ENCODE data around the gene KRT33A.
"Not testable (repeated sequence)": the region's sequence is repeated elsewhere in the genome, so short reads cannot be mapped to it uniquely, and the experiment has no call there.

KRT33A gene

GRCh38 chr17:41366070-41366469 lies 15.4 kb upstream of the KRT33A start:
- FAIRE-seq (no peak), DNase-seq (ENCODE audit: low spot score) (no peak)

DNA sequence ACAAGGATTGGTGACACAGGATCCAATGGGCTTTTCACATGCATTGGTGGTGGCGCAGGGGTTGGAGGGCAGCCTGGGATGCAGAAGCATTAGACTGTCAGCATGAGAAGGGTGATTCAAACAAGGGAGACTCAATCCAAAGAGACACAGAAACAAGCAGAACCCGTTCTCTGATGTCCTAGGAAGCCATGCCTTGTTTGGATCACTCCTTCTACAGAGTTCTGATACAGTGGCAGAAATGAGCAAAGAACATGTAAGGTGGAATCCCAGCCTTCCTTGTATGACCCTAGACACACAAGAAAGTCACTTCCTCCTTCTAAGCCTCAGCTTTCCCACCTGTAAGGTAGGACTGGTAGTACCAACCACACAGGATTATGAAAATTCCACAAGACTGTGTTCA lies 13.3 kb upstream of the KRT33A start:
- no peak for FAIRE-seq
- no peak for DNase-seq (ENCODE audit: low spot score)

GRCh38 chr17:41360296-41360995 lies 9.8 kb upstream of the KRT33A start:
- DNase-seq (ENCODE audit: low spot score) (peak; percentile 72), FAIRE-seq (no peak)

GRCh38 chr17:41354536-41354935 lies 3.9 kb upstream of the KRT33A start:
- DNase-seq (ENCODE audit: low spot score) (no peak), FAIRE-seq (no peak)

GRCh38 chr17:41352597-41353366 lies 2.2 kb upstream of the KRT33A start:
- DNase-seq (ENCODE audit: low spot score) = no peak
- FAIRE-seq = no peak

GRCh38 chr17:41351177-41351576 lies 549 bp upstream of the KRT33A start:
- no peak for FAIRE-seq

DNA sequence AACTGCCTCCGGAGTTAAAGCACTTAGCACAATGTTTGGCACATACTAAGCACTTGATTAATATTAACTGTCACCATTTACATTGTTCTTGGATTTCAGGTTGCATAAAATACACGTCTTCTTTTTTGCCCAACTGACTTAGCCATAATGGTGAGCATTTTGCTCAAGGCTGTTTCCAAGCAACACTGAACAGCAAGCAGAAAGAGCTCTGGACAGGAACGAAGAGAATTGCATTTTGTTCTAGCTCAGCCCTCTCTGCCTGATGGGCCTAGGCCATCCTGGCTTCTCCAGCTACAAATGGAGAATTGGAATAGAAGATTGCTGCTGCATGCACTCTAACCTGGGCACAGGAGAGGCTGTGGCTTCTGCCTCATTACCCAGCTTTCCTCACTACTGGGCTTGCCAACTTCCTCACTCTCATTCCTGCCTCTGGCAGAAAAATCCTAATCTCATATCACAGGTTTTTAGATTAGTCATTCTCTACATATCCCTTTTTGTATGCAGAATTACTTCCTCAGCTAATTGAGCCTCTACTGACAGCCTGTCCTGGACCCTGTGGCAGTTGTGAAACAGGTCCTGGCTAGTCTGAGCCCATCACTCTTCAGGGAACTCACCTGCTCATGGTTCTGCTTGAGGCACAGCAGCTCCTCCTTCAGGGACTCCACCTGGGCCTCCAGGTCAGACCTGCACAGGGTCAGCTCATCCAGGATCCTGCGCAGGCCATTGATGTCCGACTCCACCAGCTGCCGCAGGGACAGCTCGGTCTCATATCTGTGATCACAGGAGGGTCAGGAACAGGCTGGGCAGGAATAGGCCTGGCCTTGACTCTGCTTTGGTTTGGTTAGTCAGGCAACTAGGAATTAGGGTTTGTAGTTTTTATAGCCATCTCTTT lies 2.5 kb downstream of the KRT33A start:
- DNase-seq (ENCODE audit: low spot score) = no peak
- FAIRE-seq = no peak

More at GRCh38 chr17:41351177-41351576, 549 bp upstream of the KRT33A start:
- DNase-seq (ENCODE audit: low spot score) = no peak

DNA sequence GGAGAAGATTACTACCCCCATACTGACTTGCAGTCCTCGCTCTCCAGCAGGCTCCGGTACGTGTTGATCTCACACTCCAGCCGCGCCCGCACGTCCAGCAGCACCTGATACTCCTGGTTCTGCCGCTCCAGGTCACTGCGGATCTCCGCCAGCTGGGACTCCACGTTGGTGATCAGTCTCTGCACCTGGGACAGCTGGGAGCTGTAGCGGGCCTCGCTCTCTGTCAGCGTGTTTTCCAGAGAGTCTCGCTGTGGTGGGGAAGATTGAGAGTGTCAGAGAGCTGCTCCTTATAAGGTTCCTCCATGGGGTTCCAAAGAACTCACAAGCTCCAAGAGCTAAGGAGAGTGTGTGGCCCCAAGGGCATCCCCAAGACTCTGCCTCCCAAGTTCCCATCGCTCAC lies 4.2 kb downstream of the KRT33A start:
- not testable (repeated sequence) for FAIRE-seq; DNase-seq (ENCODE audit: low spot score)

- FAIRE-seq (no peak), DNase-seq (ENCODE audit: low spot score) (no peak)
Measured at GRCh38 chr17:41345992-41346391, 4.6 kb downstream of the KRT33A start.

- DNase-seq (ENCODE audit: low spot score) (no peak), FAIRE-seq (no peak)
Measured at GRCh38 chr17:41343029-41343428, 7.6 kb downstream of the KRT33A start.

DNA sequence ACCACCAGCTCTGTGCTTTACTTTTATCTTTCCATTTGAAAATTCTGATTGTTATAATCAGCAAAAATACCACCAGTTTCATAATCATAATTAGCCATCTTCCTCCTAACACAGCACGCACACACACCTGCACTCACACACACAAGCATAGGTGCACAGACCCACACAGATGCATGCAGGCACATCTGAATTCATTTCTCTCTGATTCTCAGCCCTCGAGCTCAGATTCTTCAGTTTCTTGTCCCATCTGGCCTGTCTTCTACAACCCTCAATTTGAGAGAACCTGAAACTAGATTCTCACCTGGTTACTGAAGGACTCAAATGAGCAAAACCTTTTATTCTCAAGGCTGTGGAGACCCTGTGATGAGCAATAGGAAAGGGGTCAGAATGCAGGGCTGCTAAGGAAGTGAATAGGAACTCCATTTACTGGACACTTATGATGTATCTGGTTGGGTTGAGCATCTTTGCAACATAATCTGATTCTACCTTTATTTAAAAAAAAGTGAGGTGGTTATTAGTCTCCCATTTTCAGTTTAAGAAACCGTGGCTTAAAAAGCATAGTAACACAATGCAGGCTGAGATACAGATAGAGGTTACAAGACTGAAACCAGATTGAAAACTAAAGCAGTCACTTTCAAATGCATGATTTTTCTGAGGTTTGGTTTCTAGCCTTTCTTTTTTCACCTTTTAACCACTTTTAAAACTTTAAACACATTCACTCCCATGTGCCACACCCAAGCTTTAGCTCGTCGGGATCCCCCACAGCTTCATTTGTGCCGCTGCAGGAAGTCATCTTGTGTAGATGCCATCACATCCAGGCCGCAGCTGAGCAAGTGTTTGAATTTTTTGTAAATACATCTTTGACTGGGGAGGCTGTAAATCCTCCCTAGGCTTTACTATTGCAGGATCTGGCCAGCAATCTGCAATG lies 9.4 kb downstream of the KRT33A start:
- no peak for DNase-seq (ENCODE audit: low spot score)
- no peak for FAIRE-seq

GRCh38 chr17:41340494-41340893 lies 10.1 kb downstream of the KRT33A start:
- DNase-seq (ENCODE audit: low spot score) (no peak), FAIRE-seq (no peak)

DNA sequence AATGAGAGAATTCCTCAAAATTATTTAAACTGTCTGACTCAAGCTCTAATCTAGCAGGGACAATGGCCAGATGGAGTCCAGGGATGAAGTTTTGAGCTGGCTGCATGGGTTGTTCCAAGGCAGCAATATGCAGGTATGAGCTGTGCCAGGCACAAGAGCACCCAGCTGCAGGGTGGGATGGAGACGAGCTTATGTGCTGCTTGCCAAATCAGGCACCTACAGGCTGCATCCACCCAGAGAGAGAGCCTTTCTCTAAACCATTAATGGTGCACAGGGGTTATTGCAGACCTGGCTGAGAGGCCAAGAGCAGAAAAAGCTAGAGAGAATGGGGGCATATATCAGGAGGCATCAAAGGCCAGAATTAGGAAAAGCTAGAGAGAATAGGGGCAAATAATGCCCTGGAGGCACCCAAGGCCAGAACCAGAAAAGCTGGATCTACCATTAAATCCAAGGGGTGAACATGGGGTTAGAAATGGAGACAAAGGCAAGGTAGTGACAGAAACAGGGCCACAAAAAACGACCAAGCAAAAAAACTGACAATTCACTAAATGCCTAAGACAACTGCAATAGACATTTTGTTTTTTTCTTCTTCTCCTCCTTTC lies 11.0 kb downstream of the KRT33A start:
- DNase-seq (ENCODE audit: low spot score) = no peak
- no peak for FAIRE-seq

DNA sequence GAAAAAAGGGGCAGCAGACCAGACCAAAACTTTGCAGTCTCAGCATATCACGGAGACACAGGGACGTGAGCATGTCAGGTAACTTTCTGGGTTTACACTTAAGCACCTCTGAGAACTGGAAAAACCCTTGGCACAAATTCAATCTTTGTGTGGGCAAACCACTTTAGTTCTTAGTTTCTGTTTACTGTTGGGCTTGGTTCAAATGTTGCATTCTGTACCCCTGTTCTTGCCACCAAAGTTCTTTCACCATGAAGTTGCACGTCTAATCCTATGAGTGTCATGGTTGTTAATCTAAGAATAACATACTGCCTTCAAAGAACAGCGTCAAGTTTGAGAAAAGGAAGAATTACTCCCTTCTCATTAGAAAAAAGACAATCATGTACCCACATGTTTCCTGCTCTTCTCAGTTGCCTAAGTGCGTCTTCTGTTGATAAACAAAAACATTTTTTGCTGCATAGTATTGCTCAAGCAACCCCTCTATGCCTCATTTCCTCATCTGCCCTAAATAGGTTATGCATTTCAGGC lies 11.6 kb downstream of the KRT33A start:
- FAIRE-seq = no peak
- no peak for DNase-seq (ENCODE audit: low spot score)

- DNase-seq (ENCODE audit: low spot score) (no peak), FAIRE-seq (no peak)
Measured at GRCh38 chr17:41335747-41336146, 14.9 kb downstream of the KRT33A start.

DNA sequence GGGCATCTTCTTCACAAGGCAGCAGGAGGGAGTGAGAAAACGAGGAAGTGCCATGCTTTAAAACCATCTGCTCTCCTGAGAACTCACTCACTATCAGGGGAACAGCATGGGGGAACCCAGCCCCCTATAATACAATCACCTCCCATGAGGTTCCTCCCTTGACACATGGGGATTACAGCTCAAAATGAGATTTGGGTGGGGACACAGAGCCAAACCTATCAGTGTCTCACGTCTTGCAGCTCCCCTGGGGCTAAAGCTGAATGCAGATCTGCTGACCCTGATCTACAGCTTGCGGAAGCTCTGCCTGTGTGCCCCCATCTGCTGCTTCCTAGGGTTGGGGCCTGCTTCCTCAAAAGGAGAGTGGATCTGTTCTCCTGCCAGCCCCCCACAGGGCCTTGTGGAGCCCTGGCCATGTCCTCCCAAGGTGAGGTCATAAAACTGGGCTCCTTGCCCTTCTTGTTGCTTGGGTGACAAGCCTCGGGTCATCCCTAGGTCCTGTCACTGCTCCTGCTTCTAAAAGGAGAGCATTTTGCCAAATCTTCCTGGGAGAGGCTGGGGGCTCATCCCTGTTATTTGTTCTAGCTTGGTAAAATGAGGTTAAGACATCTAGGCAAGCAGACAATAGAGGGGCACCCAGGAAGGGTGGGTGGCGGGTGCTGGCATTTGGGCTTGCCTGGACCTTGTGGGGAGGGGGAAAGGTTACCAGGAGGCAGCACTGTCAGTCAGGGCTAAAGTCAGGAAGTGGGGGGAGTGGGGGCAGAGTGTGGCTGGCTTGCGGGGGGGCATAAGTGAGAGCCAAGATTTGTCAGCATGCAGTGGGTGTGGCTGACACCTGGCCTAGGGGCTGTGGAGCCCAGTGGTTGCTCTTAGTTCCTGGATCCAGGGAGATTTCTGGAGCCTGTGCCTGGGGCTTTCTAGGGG lies 16.0 kb downstream of the KRT33A start:
- no peak for FAIRE-seq
- no peak for DNase-seq (ENCODE audit: low spot score)

DNA sequence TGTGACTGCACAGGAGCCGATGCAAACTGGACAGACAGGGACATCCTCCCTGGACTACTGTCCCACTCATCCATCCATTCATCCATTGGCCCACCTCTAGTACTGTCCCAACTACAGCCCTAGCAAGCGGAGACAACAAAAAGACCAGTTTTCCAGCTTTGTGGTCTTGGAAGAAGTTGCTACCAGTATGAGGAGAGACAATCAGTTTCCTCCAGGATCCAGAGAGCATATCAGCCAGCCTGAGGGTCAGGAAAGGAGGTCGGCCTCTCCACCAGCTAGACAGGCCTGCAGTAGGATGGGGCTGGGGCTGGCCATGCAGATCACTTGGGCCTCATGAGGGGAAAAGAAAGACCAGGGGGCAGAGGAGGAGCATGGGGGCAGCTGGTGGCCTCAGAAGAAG lies 16.8 kb downstream of the KRT33A start:
- no peak for FAIRE-seq
- no peak for DNase-seq (ENCODE audit: low spot score)

DNA sequence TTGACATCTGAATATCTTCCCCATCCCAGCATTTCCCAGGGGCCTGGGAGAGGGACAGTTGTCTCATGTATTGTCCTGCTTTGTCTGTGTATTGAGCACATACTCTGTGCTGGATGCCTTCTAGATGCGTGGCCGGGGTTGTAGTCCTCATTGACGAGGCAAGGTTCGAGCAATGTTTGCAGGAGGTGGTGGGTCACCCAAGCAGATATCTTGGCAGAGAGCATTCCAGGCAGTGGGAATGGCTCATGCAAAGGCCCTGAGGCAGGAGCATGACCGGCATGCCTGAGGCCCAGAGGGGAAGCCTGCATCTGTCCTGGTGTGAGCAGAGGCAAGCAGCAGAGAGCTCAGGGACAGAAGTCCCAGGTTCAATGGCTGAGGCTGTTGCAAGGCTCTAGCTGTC lies 17.5 kb downstream of the KRT33A start:
- FAIRE-seq = no peak
- no peak for DNase-seq (ENCODE audit: low spot score)

DNA sequence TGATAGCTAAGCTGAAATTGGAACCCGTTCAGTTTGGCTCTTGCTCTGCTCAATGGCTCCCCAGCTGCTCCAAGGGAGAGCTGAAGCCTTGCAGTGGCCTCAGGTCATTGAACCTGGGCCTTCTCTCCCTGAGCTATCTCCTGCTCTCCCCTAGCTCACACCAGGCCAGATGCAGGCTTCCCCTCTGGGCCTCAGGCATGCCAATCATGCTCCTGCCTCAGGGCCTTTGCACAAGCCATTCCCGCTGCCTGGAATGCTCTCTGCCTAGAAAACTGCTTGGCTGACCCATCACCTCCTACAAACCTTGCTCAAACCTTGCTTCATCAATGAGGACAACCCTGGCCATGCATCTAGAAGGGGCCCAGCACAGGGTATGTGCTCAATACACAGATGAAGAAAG lies 18.4 kb downstream of the KRT33A start:
- no peak for DNase-seq (ENCODE audit: low spot score)
- no peak for FAIRE-seq

Measured in urothelium cell line (cell line).